H1 (cell line): Measurements from ENCODE around the gene GTF3C5. TPM values are rescaled to one million over a fixed set of nuclear protein-coding genes. Genes with fewer than 3 reads are reported as not detected.

Experiments
- CTCF ChIA-PET: fragments of 300-600 bp; sonication (Branson Sonifier 250); formaldehyde crosslinking; loops from one replicate; lab custom pipeline; 2021; ENCODE audit not compliant: partially characterized antibody; lab: Charles Lee
- POLR2A ChIA-PET: fragments of 300-600 bp; sonication (Branson Sonifier 250); formaldehyde crosslinking; loops from one replicate; lab custom pipeline; 2021; ENCODE audit warnings: inconsistent platforms; ENCODE audit not compliant: partially characterized antibody; lab: Charles Lee
- DNase-seq, 2 experiments: peaks; one replicate each; pipeline versions ENCODE4 v3.0.0 to v3.0.0-alpha.2; 2010 to 2022; ENCODE audit warnings: low spot score in 2 of 2, low read depth in 1 of 2, mixed read lengths in 1 of 2
- FAIRE-seq: peaks from 2 replicates; lab custom pipeline; 2011; peaks lifted over from hg19 to GRCh38; lab: Jason Lieb, UNC
- H2AFZ ChIP-seq: 2 replicates; pipeline ENCODE4 v1.8.1; 2012; ENCODE audit warnings: low read length, inconsistent platforms
- H2AK5ac ChIP-seq: 2 replicates; pipeline ENCODE4 v1.6.1; 2013; ENCODE audit warnings: low read depth, low read length
- H2BK120ac ChIP-seq: replicated peaks from 2 replicates; pipeline ENCODE3; 2013; ENCODE audit warnings: low read depth, low read length, inconsistent platforms
- H2BK12ac ChIP-seq: 2 replicates; pipeline ENCODE4 v1.6.1; 2013; ENCODE audit warnings: low read depth, low read length
- H2BK15ac ChIP-seq: 2 replicates; pipeline ENCODE4 v1.6.1; 2013; ENCODE audit warnings: low read length
- H2BK20ac ChIP-seq: 2 replicates; pipeline ENCODE4 v1.6.1; 2013; ENCODE audit warnings: low read length
- H2BK5ac ChIP-seq: 2 replicates; pipeline ENCODE4 v1.6.1; 2013; ENCODE audit warnings: low read depth, low read length
- H3K14ac ChIP-seq: 2 replicates; pipeline ENCODE4 v1.6.1; 2013; ENCODE audit warnings: inconsistent platforms; ENCODE audit not compliant: insufficient read length
- H3K18ac ChIP-seq: 2 replicates; pipeline ENCODE4 v1.6.1; 2013; ENCODE audit warnings: low read length; ENCODE audit errors: extremely low read depth
- H3K23ac ChIP-seq: 2 replicates; pipeline ENCODE4 v1.6.1; 2013; ENCODE audit warnings: inconsistent platforms; ENCODE audit not compliant: insufficient read length
- H3K23me2 ChIP-seq: 2 replicates; pipeline ENCODE4 v1.6.1; 2013; ENCODE audit warnings: low read depth, low read length
- H3K27ac ChIP-seq: 2 replicates; pipeline ENCODE4 v1.6.1; 2011; ENCODE audit warnings: low read depth, low read length, inconsistent platforms
- H3K27me3 ChIP-seq, 4 experiments: replicated peaks in 1 of 4; 1 replicate in 1 of 4; 2 replicates in 3 of 4; pipeline versions ENCODE4 v1.6.1 to v1.8.1; 2011 to 2013; ENCODE audit warnings: low read length in 3 of 4, mild to moderate bottlenecking in 3 of 4, inconsistent platforms in 2 of 4, mixed read lengths in 2 of 4, moderate library complexity in 1 of 4; ENCODE audit not compliant: control insufficient read depth in 3 of 4, insufficient read depth in 3 of 4; ENCODE audit errors: extremely low read depth in 1 of 4
- H3K36me3 ChIP-seq, 4 experiments: 2 replicates each; pipeline versions ENCODE4 v1.6.1 to v1.8.1; 2011 to 2013; ENCODE audit warnings: mild to moderate bottlenecking in 4 of 4, low read length in 3 of 4, moderate library complexity in 2 of 4, control low read depth in 1 of 4, inconsistent platforms in 1 of 4; ENCODE audit not compliant: insufficient read depth in 4 of 4, control insufficient read depth in 2 of 4
- H3K4ac ChIP-seq: replicated peaks from 2 replicates; pipeline ENCODE3; 2013; ENCODE audit warnings: low read length, low read depth, mixed read lengths, inconsistent platforms; ENCODE audit not compliant: insufficient read length
- H3K4me1 ChIP-seq, 4 experiments: replicated peaks in 1 of 4; 1 replicate in 1 of 4; 2 replicates in 3 of 4; pipeline versions ENCODE4 v1.6.1 to v1.8.1; 2011 to 2013; ENCODE audit warnings: low read length in 3 of 4, inconsistent platforms in 2 of 4, mixed read lengths in 1 of 4; ENCODE audit not compliant: insufficient read depth in 4 of 4, control insufficient read depth in 3 of 4
- H3K4me2 ChIP-seq, 2 experiments: 2 replicates each; pipeline versions ENCODE4 v1.6.1 to v1.8.1; 2011 to 2013; ENCODE audit warnings: low read depth in 2 of 2, low read length in 2 of 2, control low read depth in 1 of 2, inconsistent platforms in 1 of 2, mild to moderate bottlenecking in 1 of 2; ENCODE audit not compliant: insufficient read depth in 1 of 2
- H3K4me3 ChIP-seq, 4 experiments: fragments of 200-600, 300-600 bp in 1 of 4; sonication (generic), shearing (Covaris generic), sonication (Bioruptor Twin) in 1 of 4; 2 replicates each; pipeline versions ENCODE4 v1.5.1 to v1.8.1; 2011 to 2016; ENCODE audit warnings: low read length in 4 of 4, low read depth in 3 of 4, control low read depth in 2 of 4, inconsistent platforms in 2 of 4, mild to moderate bottlenecking in 2 of 4, mixed read lengths in 1 of 4, moderate library complexity in 1 of 4; ENCODE audit not compliant: insufficient read depth in 2 of 4; ENCODE audit errors: extremely low read depth in 1 of 4
- H3K56ac ChIP-seq: replicated peaks from 2 replicates; pipeline ENCODE3; 2013; ENCODE audit warnings: low read depth, mild to moderate bottlenecking, mixed read lengths, low read length, inconsistent platforms; ENCODE audit not compliant: insufficient read length
- H3K79me1 ChIP-seq: 2 replicates; pipeline ENCODE4 v1.6.1; 2013; ENCODE audit warnings: low read depth, low read length, control low read depth
- H3K79me2 ChIP-seq, 2 experiments: 2 replicates each; pipeline versions ENCODE4 v1.6.1 to v1.8.1; 2012 to 2013; ENCODE audit warnings: low read length in 2 of 2, mild to moderate bottlenecking in 2 of 2, inconsistent platforms in 1 of 2; ENCODE audit not compliant: insufficient read depth in 2 of 2, control insufficient read depth in 1 of 2
- H3K9ac ChIP-seq, 4 experiments: replicated peaks in 1 of 4; 1 replicate in 1 of 4; 2 replicates in 3 of 4; pipeline versions ENCODE4 v1.6.1 to v1.8.1; 2011 to 2013; ENCODE audit warnings: low read depth in 3 of 4, low read length in 3 of 4, control low read depth in 2 of 4, mild to moderate bottlenecking in 2 of 4, moderate library complexity in 2 of 4, inconsistent platforms in 1 of 4; ENCODE audit errors: extremely low read depth in 1 of 4
- H3K9me3 ChIP-seq, 2 experiments: 2 replicates each; pipeline versions ENCODE4 v1.6.1 to v1.8.1; 2012 to 2013; ENCODE audit warnings: mild to moderate bottlenecking in 2 of 2, moderate library complexity in 2 of 2, control low read depth in 1 of 2, inconsistent platforms in 1 of 2, low read depth in 1 of 2, low read length in 1 of 2, mixed read lengths in 1 of 2; ENCODE audit not compliant: insufficient read depth in 2 of 2
- H4K20me1 ChIP-seq, 2 experiments: replicated peaks in 1 of 2; 2 replicates each; pipeline versions ENCODE3 to v1.8.1; 2011 to 2013; ENCODE audit warnings: inconsistent platforms in 2 of 2, low read length in 2 of 2, mild to moderate bottlenecking in 1 of 2; ENCODE audit not compliant: insufficient read depth in 2 of 2, control insufficient read depth in 1 of 2
- H4K5ac ChIP-seq: 2 replicates; pipeline ENCODE4 v1.6.1; 2013; ENCODE audit warnings: low read length, low read depth, mixed read lengths, inconsistent platforms; ENCODE audit not compliant: insufficient read length
- H4K8ac ChIP-seq: 2 replicates; pipeline ENCODE4 v1.8.0; 2013; ENCODE audit warnings: mild to moderate bottlenecking, moderate library complexity, low read length, inconsistent platforms; ENCODE audit not compliant: insufficient read depth; ENCODE audit errors: extremely low read depth
- H4K91ac ChIP-seq: replicated peaks from 2 replicates; pipeline ENCODE3; 2013; ENCODE audit warnings: low read length, mixed read lengths, inconsistent platforms; ENCODE audit not compliant: insufficient read length
- BCL11A ChIP-seq, 2 experiments: IDR thresholded peaks; one replicate each; pipeline ENCODE4 v1.6.1; 2011; ENCODE audit warnings: low read depth in 2 of 2, low read length in 2 of 2, mild to moderate bottlenecking in 2 of 2
- CBX5 ChIP-seq: fragments of 300-800, 300-1000 bp; sonication (generic); IDR thresholded peaks from 2 replicates; pipeline ENCODE4 v1.7.1; 2016; ENCODE audit warnings: antibody characterized with exemption, low read length, low read depth
- CHD1 ChIP-seq: IDR thresholded peaks from 2 replicates; pipeline ENCODE4 v1.6.1; 2012; ENCODE audit warnings: low read depth, low read length, improper control_type of control experiment
- GABPA ChIP-seq: IDR thresholded peaks from 2 replicates; pipeline ENCODE4 v1.6.1; 2011; ENCODE audit warnings: mild to moderate bottlenecking, low read length, moderate library complexity, borderline replicate concordance; ENCODE audit not compliant: insufficient read depth
- KDM4A ChIP-seq: IDR thresholded peaks from one replicate; pipeline ENCODE4 v1.7.1; 2012; ENCODE audit warnings: low read depth, mild to moderate bottlenecking, moderate library complexity, low read length, inconsistent platforms; ENCODE audit not compliant: severe bottlenecking
- SIX5 ChIP-seq: IDR thresholded peaks from 2 replicates; pipeline ENCODE4 v1.6.1; 2011; ENCODE audit warnings: mild to moderate bottlenecking, low read depth, low read length
- TBP ChIP-seq: IDR thresholded peaks from 2 replicates; pipeline ENCODE4 v1.6.1; 2011; ENCODE audit warnings: low read depth, low read length, improper control_type of control experiment
- WGBS, 2 experiments: shearing (Covaris generic) in 1 of 2; methylation state at CpG; one replicate each; pipeline versions ENCODE4 v1.1.6 to v1.1.7; 2013 to 2015; ENCODE audit warnings: low lambda C conversion rate in 2 of 2, mixed read lengths in 2 of 2, inconsistent platforms in 1 of 2, low coverage in 1 of 2, missing lambda C conversion rate in 1 of 2; ENCODE audit not compliant: insufficient replicate concordance in 2 of 2, insufficient coverage in 1 of 2, insufficient read length in 1 of 2; ENCODE audit errors: extremely low coverage in 1 of 2, missing lambda C conversion rate in 1 of 2; 5-methylcytosine and 5-hydroxymethylcytosine counted together
- polyA plus RNA-seq, 7 experiments: library from polyadenylated mRNA; depleted of rRNA in 3 of 7; stranded (reverse) in 5 of 7; unstranded in 2 of 7; fragments of >200 nt in 5 of 7; fragments of 200-250 nt in 2 of 7; gene quantifications; 1 replicate in 5 of 7; 2 replicates in 1 of 7; 4 replicates in 1 of 7; pipeline versions ENCODE4 v1.2.1 to v1.2.3, GENCODE V29; 2011 to 2013; ENCODE audit warnings: missing spikeins in 2 of 7, mixed read lengths in 2 of 7
- total RNA-seq: library from RNA; stranded (reverse); fragmentation: NEBNext Ultra II Directional; extraction: Animal tissue kit (Norgen Biotek cat#: 25700); gene quantifications from 2 replicates; pipeline ENCODE4 v1.2.1, GENCODE V29; 2021

The GTF3C5 gene
- total and polyA plus RNA-seq, 2 of the 8 experiments (the other 6 are each of a cell fraction or from before 2014, with no cell fraction given), result 78.7 to 87.1 TPM

- Histone ChIP-seq H3K27ac (no peak overlapping the region), H3K14ac (no peak overlapping the region), H3K4me2 (no peak overlapping the region), H3K36me3 (no peaks in the 10 kb centered on the region), H3K56ac (no peak overlapping the region), H3K23ac (no peak overlapping the region), H3K9ac (no peak overlapping the region), H3K4me3 (no peak overlapping the region), H4K20me1 (no peaks in the 10 kb centered on the region), H3K4ac (no peak overlapping the region), H3K9me3 (no peaks in the 10 kb centered on the region), H4K8ac (no peak overlapping the region), H4K91ac (no peak overlapping the region), H2BK120ac (no peak overlapping the region), H2BK20ac (no peak overlapping the region), H3K18ac (no peak overlapping the region), H2BK5ac (no peak overlapping the region), H2AFZ (no peak overlapping the region), H3K79me1 (no peaks in the 10 kb centered on the region), H2BK15ac (no peak overlapping the region), H4K5ac (no peak overlapping the region), H2AK5ac (no peak overlapping the region), H3K27me3 (peaks cover 0 to 3% (median 0%) of the 10 kb centered on the region in 4 experiments; a peak in 3 of 7 replicates), H2BK12ac (no peak overlapping the region), H3K4me1 (peaks cover 0 to 2% (median 0%) of the 10 kb centered on the region in 4 experiments; a peak in 2 of 7 replicates), H3K23me2 (no peaks in the 10 kb centered on the region), H3K79me2 (no peaks in the 10 kb centered on the region)
- ChIA-PET CTCF (interaction anchor here (0.6 to 6.0 kb wide), 28 partner anchors 10 to 444 kb away, joined by 3 to 57 read pairs (median 4); partner anchors contain the start of genes GFI1B and GTF3C5), POLR2A (interaction anchor here (0.7 to 0.8 kb wide), 2 partner anchors 90 to 121 kb away, joined by 3 to 4 read pairs; no protein-coding TSS in a partner anchor)
- DNase-seq (peak in 1 of 2 experiments; percentile 57), FAIRE-seq (no peak)
- WGBS, 2 experiments, result 84% methylated on average over 23 of the region's 26 CpGs; no CpG with 5 or more reads in 1 of the 2 experiments
- no peak for TF ChIP-seq SIX5
- TF ChIP-seq GABPA, result no peak
- TF ChIP-seq KDM4A, result no peak
- no peak for TF ChIP-seq CHD1
- TF ChIP-seq CBX5, result no peak
- no peak for TF ChIP-seq BCL11A (IDR thresholded peaks at IDR 0.05; ENCODE audit: low read depth in 2 of 2, low read length in 2 of 2)
- TF ChIP-seq TBP, result no peak
These were observed 7.5 kb upstream of the GTF3C5 start for GRCh38 chr9:133023117-133023890.
